ENCODE measurements around the gene PRPF19. TPM values are rescaled to one million over a fixed set of nuclear protein-coding genes. Genes with fewer than 3 reads are reported as not detected.

PRPF19 gene
- total and polyA plus RNA-seq, 2 of the 13 experiments (the other 11 are each of a cell fraction or from before 2014, with no cell fraction given) = 27.4 to 91.1 TPM

GRCh38 chr11:60841797-60842667, 64.4 kb downstream of the PRPF19 start, which contains the start of gene CCDC86 (continued):
- TF ChIP-seq RERE (CRISPR knock-in tag; IDR thresholded peaks at IDR 0.05; ENCODE audit: low read depth) (no peak), RBAK (CRISPR knock-in tag; IDR thresholded peaks at IDR 0.05) (no peak), ZNF33B (CRISPR knock-in tag; IDR thresholded peaks at IDR 0.05) (no peak), ZNF614 (CRISPR knock-in tag; IDR thresholded peaks at IDR 0.05; ENCODE audit: borderline replicate concordance) (peak; percentile 92; the same call in 1 of the 2 replicates), ZNF557 (CRISPR knock-in tag; IDR thresholded peaks at IDR 0.05) (no peak), ZNF724P (CRISPR knock-in tag; IDR thresholded peaks at IDR 0.05; ENCODE audit: borderline replicate concordance) (peak; percentile 60; the same call in 1 of the 2 replicates), ZBTB1 (CRISPR knock-in tag; IDR thresholded peaks at IDR 0.05; ENCODE audit: borderline replicate concordance) (no peak), ZNF547 (CRISPR knock-in tag; IDR thresholded peaks at IDR 0.05) (peak; percentile 74), XRCC5 (optimal IDR thresholded peaks at IDR 0.05; ENCODE audit: low read length) (no peak), ZNF841 (CRISPR knock-in tag; IDR thresholded peaks at IDR 0.05; ENCODE audit: borderline replicate concordance) (no peak), NFRKB (IDR thresholded peaks at IDR 0.05) (no peak), ZSCAN29 (CRISPR knock-in tag; conservative IDR thresholded peaks at IDR 0.05) (no peak), NFKB2 (CRISPR knock-in tag; IDR thresholded peaks at IDR 0.05; ENCODE audit: borderline replicate concordance) (peak; percentile 72; the same call in 1 of the 2 replicates), SRSF4 (IDR thresholded peaks at IDR 0.05; ENCODE audit: low read depth, low read length, poor library complexity, severe bottlenecking) (no peak), HNRNPLL (IDR thresholded peaks at IDR 0.05; ENCODE audit: low read depth, low read length, poor library complexity, severe bottlenecking) (peak; percentile 63), MTERF4 (CRISPR knock-in tag; IDR thresholded peaks at IDR 0.05) (peak; percentile 89; the same call in 1 of the 2 replicates), ZNF589 (CRISPR knock-in tag; conservative IDR thresholded peaks at IDR 0.05) (peak; percentile 82; the same call in 1 of the 2 replicates)
- TF ChIP-seq, protein P1, sequence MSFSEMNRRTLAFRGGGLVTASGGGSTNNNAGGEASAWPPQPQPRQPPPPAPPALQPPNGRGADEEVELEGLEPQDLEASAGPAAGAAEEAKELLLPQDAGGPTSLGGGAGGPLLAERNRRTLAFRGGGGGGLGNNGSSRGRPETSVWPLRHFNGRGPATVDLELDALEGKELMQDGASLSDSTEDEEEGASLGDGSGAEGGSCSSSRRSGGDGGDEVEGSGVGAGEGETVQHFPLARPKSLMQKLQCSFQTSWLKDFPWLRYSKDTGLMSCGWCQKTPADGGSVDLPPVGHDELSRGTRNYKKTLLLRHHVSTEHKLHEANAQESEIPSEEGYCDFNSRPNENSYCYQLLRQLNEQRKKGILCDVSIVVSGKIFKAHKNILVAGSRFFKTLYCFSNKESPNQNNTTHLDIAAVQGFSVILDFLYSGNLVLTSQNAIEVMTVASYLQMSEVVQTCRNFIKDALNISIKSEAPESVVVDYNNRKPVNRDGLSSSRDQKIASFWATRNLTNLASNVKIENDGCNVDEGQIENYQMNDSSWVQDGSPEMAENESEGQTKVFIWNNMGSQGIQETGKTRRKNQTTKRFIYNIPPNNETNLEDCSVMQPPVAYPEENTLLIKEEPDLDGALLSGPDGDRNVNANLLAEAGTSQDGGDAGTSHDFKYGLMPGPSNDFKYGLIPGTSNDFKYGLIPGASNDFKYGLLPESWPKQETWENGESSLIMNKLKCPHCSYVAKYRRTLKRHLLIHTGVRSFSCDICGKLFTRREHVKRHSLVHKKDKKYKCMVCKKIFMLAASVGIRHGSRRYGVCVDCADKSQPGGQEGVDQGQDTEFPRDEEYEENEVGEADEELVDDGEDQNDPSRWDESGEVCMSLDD (CRISPR knock-in tag; IDR thresholded peaks at IDR 0.05; ENCODE audit: borderline replicate concordance) = 0 out of 2 replicates have a peak, but pooled peaks have one; percentile 24
- TF ChIP-seq, protein P2, sequence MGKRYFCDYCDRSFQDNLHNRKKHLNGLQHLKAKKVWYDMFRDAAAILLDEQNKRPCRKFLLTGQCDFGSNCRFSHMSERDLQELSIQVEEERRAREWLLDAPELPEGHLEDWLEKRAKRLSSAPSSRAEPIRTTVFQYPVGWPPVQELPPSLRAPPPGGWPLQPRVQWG (CRISPR knock-in tag; IDR thresholded peaks at IDR 0.05; ENCODE audit: borderline replicate concordance, low read depth) = no peak

All from HepG2 (cell line).